Trophoblast cell (in vitro differentiated cells and primary cell): Measurements from ENCODE around the gene IWS1.

Source experiments
- DNase-seq, 2 donors: peaks; one replicate each; pipeline ENCODE4 v3.0.0-alpha.2; 2016
- H2AFZ ChIP-seq: 2 replicates; pipeline ENCODE4 v1.6.1; 2013; ENCODE audit warnings: low read length, moderate library complexity, mild to moderate bottlenecking; ENCODE audit not compliant: insufficient read depth, poor library complexity
- H2AK5ac ChIP-seq: 2 replicates; pipeline ENCODE4 v1.6.1; 2013; ENCODE audit warnings: mild to moderate bottlenecking, low read length
- H2BK120ac ChIP-seq: 2 replicates; pipeline ENCODE4 v1.6.1; 2013; ENCODE audit warnings: low read length, mild to moderate bottlenecking, moderate library complexity; ENCODE audit not compliant: insufficient read depth, poor library complexity
- H2BK12ac ChIP-seq: 2 replicates; pipeline ENCODE4 v1.6.1; 2013; ENCODE audit warnings: mild to moderate bottlenecking, low read length, moderate library complexity
- H2BK5ac ChIP-seq: 2 replicates; pipeline ENCODE4 v1.6.1; 2013; ENCODE audit warnings: low read length, low read depth, moderate library complexity, mild to moderate bottlenecking; ENCODE audit not compliant: poor library complexity
- H3K14ac ChIP-seq: 2 replicates; pipeline ENCODE4 v1.6.1; 2013; ENCODE audit warnings: mild to moderate bottlenecking, low read length
- H3K18ac ChIP-seq: 2 replicates; pipeline ENCODE4 v1.6.1; 2013; ENCODE audit warnings: mild to moderate bottlenecking, low read length
- H3K23ac ChIP-seq: 2 replicates; pipeline ENCODE4 v1.6.1; 2013; ENCODE audit warnings: low read length
- H3K27ac ChIP-seq: 2 replicates; pipeline ENCODE4 v1.5.1; 2013; ENCODE audit warnings: low read depth, mild to moderate bottlenecking, inconsistent platforms, low read length, moderate library complexity
- H3K27me3 ChIP-seq: 2 replicates; pipeline ENCODE4 v1.6.1; 2013; ENCODE audit warnings: inconsistent platforms, mild to moderate bottlenecking, low read length, moderate library complexity; ENCODE audit not compliant: insufficient read depth
- H3K36me3 ChIP-seq, 2 experiments: 1 replicate in 1 of 2; 2 replicates in 1 of 2; pipeline ENCODE4 v1.6.1; 2013; ENCODE audit warnings: low read length in 2 of 2, mild to moderate bottlenecking in 2 of 2, moderate library complexity in 1 of 2; ENCODE audit not compliant: insufficient read depth in 2 of 2, control insufficient read depth in 1 of 2
- H3K4ac ChIP-seq: 2 replicates; pipeline ENCODE4 v1.6.1; 2013; ENCODE audit warnings: low read depth, mild to moderate bottlenecking, low read length, moderate library complexity
- H3K4me1 ChIP-seq, 2 experiments: 1 replicate in 1 of 2; 2 replicates in 1 of 2; pipeline ENCODE4 v1.6.1; 2013; ENCODE audit warnings: low read length in 2 of 2, mild to moderate bottlenecking in 2 of 2, moderate library complexity in 1 of 2; ENCODE audit not compliant: insufficient read depth in 2 of 2, control insufficient read depth in 1 of 2
- H3K4me2 ChIP-seq: 2 replicates; pipeline ENCODE4 v1.6.1; 2013; ENCODE audit warnings: inconsistent platforms, mild to moderate bottlenecking, low read length, moderate library complexity
- H3K4me3 ChIP-seq: 2 replicates; pipeline ENCODE4 v1.5.1; 2013; ENCODE audit warnings: mild to moderate bottlenecking, low read depth, low read length, inconsistent platforms
- H3K79me1 ChIP-seq: one replicate; pipeline ENCODE4 v1.6.1; 2013; ENCODE audit warnings: low read length
- H3K79me2 ChIP-seq: 2 replicates; pipeline ENCODE4 v1.6.1; 2013; ENCODE audit warnings: low read length, mild to moderate bottlenecking; ENCODE audit not compliant: control insufficient read depth, insufficient read depth, poor library complexity
- H3K9ac ChIP-seq: 2 replicates; pipeline ENCODE4 v1.6.1; 2013; ENCODE audit warnings: mild to moderate bottlenecking, low read length
- H3K9me3 ChIP-seq: 2 replicates; pipeline ENCODE4 v1.6.1; 2013; ENCODE audit warnings: low read depth, mild to moderate bottlenecking, control low read depth, inconsistent platforms, low read length; ENCODE audit not compliant: insufficient read depth
- H4K12ac ChIP-seq: 2 replicates; pipeline ENCODE4 v1.6.1; 2013; ENCODE audit warnings: low read depth, mild to moderate bottlenecking, low read length, moderate library complexity
- H4K8ac ChIP-seq: 2 replicates; pipeline ENCODE4 v1.6.1; 2013; ENCODE audit warnings: low read depth, mild to moderate bottlenecking, low read length, moderate library complexity
- H4K91ac ChIP-seq: one replicate; pipeline ENCODE4 v1.6.1; 2013; ENCODE audit warnings: low read depth, mild to moderate bottlenecking, low read length, moderate library complexity
- WGBS: extraction: QIAGEN DNeasy Blood & Tissue Kit; methylation state at CpG from one replicate; pipeline ENCODE4 v1.1.7; 2013; ENCODE audit warnings: missing lambda C conversion rate; ENCODE audit not compliant: insufficient read length, insufficient coverage; ENCODE audit errors: extremely low coverage; 5-methylcytosine and 5-hydroxymethylcytosine counted together

IWS1 gene

GRCh38 chr2:127437781-127438726 is 88.2 kb downstream of the IWS1 start:
- no peaks in the 10 kb centered on the region for H3K79me2 ChIP-seq
- H3K27ac ChIP-seq: no peak overlapping the region
- no peak overlapping the region for H3K4me2 ChIP-seq
- H3K4me1 ChIP-seq: no peaks in the 10 kb centered on the region
- H3K79me1 ChIP-seq: no peaks in the 10 kb centered on the region
- no peak overlapping the region for H2BK12ac ChIP-seq
- no peak overlapping the region for H3K23ac ChIP-seq
- H4K8ac ChIP-seq: no peak overlapping the region
- no peak overlapping the region for H3K9ac ChIP-seq
- H2BK5ac ChIP-seq: no peak overlapping the region
- no peak overlapping the region for H3K14ac ChIP-seq
- no peak overlapping the region for H2BK120ac ChIP-seq
- no peaks in the 10 kb centered on the region for H3K27me3 ChIP-seq
- no CpG with 5 or more reads among the region's 13 CpGs for WGBS
- H3K36me3 ChIP-seq: no peaks in the 10 kb centered on the region
- peaks cover 8% of the 10 kb centered on the region for H3K9me3 ChIP-seq
- no peak overlapping the region for H2AK5ac ChIP-seq
- H4K91ac ChIP-seq: no peak overlapping the region
- H4K12ac ChIP-seq: no peak overlapping the region
- no peak for DNase-seq
- H2AFZ ChIP-seq: no peak overlapping the region
- H3K4me3 ChIP-seq: no peak overlapping the region
- H3K4ac ChIP-seq: no peak overlapping the region
- H3K18ac ChIP-seq: no peak overlapping the region

GRCh38 chr2:127437056-127437455 is 89.2 kb downstream of the IWS1 start:
- H3K9ac ChIP-seq: no peak overlapping the region
- peaks cover 8% of the 10 kb centered on the region for H3K9me3 ChIP-seq
- H3K27me3 ChIP-seq: no peaks in the 10 kb centered on the region
- no peaks in the 10 kb centered on the region for H3K36me3 ChIP-seq
- H3K79me1 ChIP-seq: no peaks in the 10 kb centered on the region
- H4K91ac ChIP-seq: no peak overlapping the region
- no peak overlapping the region for H2BK12ac ChIP-seq
- H3K4me1 ChIP-seq: no peaks in the 10 kb centered on the region
- H4K8ac ChIP-seq: no peak overlapping the region
- H4K12ac ChIP-seq: no peak overlapping the region
- no peak overlapping the region for H2BK5ac ChIP-seq
- H3K79me2 ChIP-seq: no peaks in the 10 kb centered on the region
- no peak overlapping the region for H3K14ac ChIP-seq
- H2AFZ ChIP-seq: no peak overlapping the region
- no peak overlapping the region for H3K4ac ChIP-seq
- no peak overlapping the region for H3K4me2 ChIP-seq
- no peak overlapping the region for H2AK5ac ChIP-seq
- H3K18ac ChIP-seq: no peak overlapping the region
- no peak overlapping the region for H3K4me3 ChIP-seq
- no peak overlapping the region for H3K27ac ChIP-seq
- no peak overlapping the region for H2BK120ac ChIP-seq
- no CpG with 5 or more reads among the region's 9 CpGs for WGBS
- DNase-seq: no peak
- H3K23ac ChIP-seq: no peak overlapping the region

GRCh38 chr2:127434515-127434914 is 91.8 kb downstream of the IWS1 start:
- no peak overlapping the region for H4K8ac ChIP-seq
- H2AK5ac ChIP-seq: no peak overlapping the region
- H4K91ac ChIP-seq: no peak overlapping the region
- WGBS: no CpG with 5 or more reads among the region's 6 CpGs
- H3K27me3 ChIP-seq: no peaks in the 10 kb centered on the region
- no peak overlapping the region for H4K12ac ChIP-seq
- H2BK5ac ChIP-seq: no peak overlapping the region
- H3K4me2 ChIP-seq: no peak overlapping the region
- H3K79me2 ChIP-seq: no peaks in the 10 kb centered on the region
- no peaks in the 10 kb centered on the region for H3K36me3 ChIP-seq
- no peak overlapping the region for H3K4ac ChIP-seq
- H3K23ac ChIP-seq: no peak overlapping the region
- H3K9ac ChIP-seq: no peak overlapping the region
- H3K4me3 ChIP-seq: no peak overlapping the region
- no peak overlapping the region for H3K18ac ChIP-seq
- peaks cover 2 to 4% of the 10 kb centered on the region in 2 experiments for H3K4me1 ChIP-seq
- H3K27ac ChIP-seq: no peak overlapping the region
- H2BK12ac ChIP-seq: no peak overlapping the region
- no peak overlapping the region for H3K14ac ChIP-seq
- no peaks in the 10 kb centered on the region for H3K79me1 ChIP-seq
- H2AFZ ChIP-seq: no peak overlapping the region
- peaks cover 6% of the 10 kb centered on the region for H3K9me3 ChIP-seq
- no peak for DNase-seq
- H2BK120ac ChIP-seq: no peak overlapping the region

GRCh38 chr2:127431408-127432023 is 94.8 kb downstream of the IWS1 start:
- no peak overlapping the region for H2AK5ac ChIP-seq
- no peaks in the 10 kb centered on the region for H3K27me3 ChIP-seq
- no peak overlapping the region for H4K12ac ChIP-seq

More at GRCh38 chr2:127431408-127432023, 94.8 kb downstream of the IWS1 start:
- Histone ChIP-seq H3K4me2 (no peak overlapping the region), H2BK12ac (no peak overlapping the region), H3K9me3 (peaks cover 1% of the 10 kb centered on the region), H3K4ac (no peak overlapping the region), H3K9ac (no peak overlapping the region), H3K18ac (no peak overlapping the region), H3K4me3 (no peak overlapping the region), H3K79me1 (no peaks in the 10 kb centered on the region), H3K4me1 (peaks cover 2 to 4% of the 10 kb centered on the region in 2 experiments), H3K14ac (no peak overlapping the region), H2BK5ac (no peak overlapping the region), H4K91ac (no peak overlapping the region), H3K36me3 (no peaks in the 10 kb centered on the region), H3K27ac (no peak overlapping the region), H2BK120ac (no peak overlapping the region), H4K8ac (no peak overlapping the region), H3K23ac (no peak overlapping the region), H3K79me2 (no peaks in the 10 kb centered on the region), H2AFZ (no peak overlapping the region)
- WGBS: no CpG with 5 or more reads among the region's 14 CpGs
- no peak for DNase-seq
